Effector memory CD8-positive, alpha-beta T cell (primary cell): ENCODE results near the gene EFNB1.

Source experiments
- ATAC-seq: fragments of 150-1000 bp; cut with Tn5 transposase; replicated peaks from 2 replicates; pipeline ENCODE4 v1.10.0; 2021; ENCODE audit warnings: mild to moderate bottlenecking, moderate library complexity
- DNase-seq, 3 experiments: peaks; one replicate each; pipeline ENCODE4 v3.0.0; 2021
- H3K27ac Mint-ChIP-seq, 2 donors: one replicate each; pipeline ENCODE4 v1.8.0; 2022; ENCODE audit warnings: mild to moderate bottlenecking in 2 of 2, mixed read lengths in 2 of 2, moderate library complexity in 2 of 2
- H3K27me3 Mint-ChIP-seq, 2 donors: one replicate each; pipeline ENCODE4 v1.8.0; 2022; ENCODE audit warnings: mixed read lengths in 2 of 2
- H3K36me3 Mint-ChIP-seq: one replicate; pipeline ENCODE4 v1.8.0; 2022; ENCODE audit warnings: mild to moderate bottlenecking, moderate library complexity, mixed read lengths; ENCODE audit not compliant: insufficient read depth
- H3K4me1 Mint-ChIP-seq, 2 donors: one replicate each; pipeline ENCODE4 v1.8.0; 2022; ENCODE audit warnings: low read depth in 2 of 2, mixed read lengths in 2 of 2
- H3K4me3 Mint-ChIP-seq, 2 donors: one replicate each; pipeline ENCODE4 v1.8.0; 2022; ENCODE audit warnings: mild to moderate bottlenecking in 2 of 2, mixed read lengths in 2 of 2, moderate library complexity in 2 of 2
- H3K9me3 Mint-ChIP-seq, 2 donors: one replicate each; pipeline ENCODE4 v1.8.0; 2022; ENCODE audit warnings: mixed read lengths in 2 of 2

EFNB1 gene

DNA sequence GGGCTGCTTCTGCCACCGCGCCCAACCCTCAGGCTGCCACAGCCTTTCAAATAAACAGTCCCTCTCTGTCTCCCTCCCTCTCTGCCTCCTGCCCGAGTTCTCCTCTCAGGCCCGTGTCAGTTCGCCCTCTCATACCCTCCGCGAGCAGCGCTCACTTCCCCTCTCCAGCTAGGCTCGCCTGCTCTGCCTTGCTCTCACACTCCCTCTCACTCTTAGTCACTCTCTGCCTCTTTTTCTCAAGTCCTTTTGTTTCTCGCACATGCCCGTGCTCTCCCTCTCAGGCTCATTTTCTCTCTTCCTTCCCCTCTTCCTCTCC, 3.2 kb downstream of the EFNB1 start:
- Mint-ChIP-seq H3K27me3 (no peaks in the 10 kb centered on the region), H3K36me3 (peaks cover 5% of the 10 kb centered on the region), H3K4me1 (peaks cover 17 to 19% of the 10 kb centered on the region in 2 donors), H3K4me3 (peak overlapping the region; percentile 92 to 93), H3K9me3 (no peaks in the 10 kb centered on the region), H3K27ac (peak overlapping the region in 1 of 2 donors; percentile 23)
- DNase-seq, result no peak
- ATAC-seq, result no peak

DNA sequence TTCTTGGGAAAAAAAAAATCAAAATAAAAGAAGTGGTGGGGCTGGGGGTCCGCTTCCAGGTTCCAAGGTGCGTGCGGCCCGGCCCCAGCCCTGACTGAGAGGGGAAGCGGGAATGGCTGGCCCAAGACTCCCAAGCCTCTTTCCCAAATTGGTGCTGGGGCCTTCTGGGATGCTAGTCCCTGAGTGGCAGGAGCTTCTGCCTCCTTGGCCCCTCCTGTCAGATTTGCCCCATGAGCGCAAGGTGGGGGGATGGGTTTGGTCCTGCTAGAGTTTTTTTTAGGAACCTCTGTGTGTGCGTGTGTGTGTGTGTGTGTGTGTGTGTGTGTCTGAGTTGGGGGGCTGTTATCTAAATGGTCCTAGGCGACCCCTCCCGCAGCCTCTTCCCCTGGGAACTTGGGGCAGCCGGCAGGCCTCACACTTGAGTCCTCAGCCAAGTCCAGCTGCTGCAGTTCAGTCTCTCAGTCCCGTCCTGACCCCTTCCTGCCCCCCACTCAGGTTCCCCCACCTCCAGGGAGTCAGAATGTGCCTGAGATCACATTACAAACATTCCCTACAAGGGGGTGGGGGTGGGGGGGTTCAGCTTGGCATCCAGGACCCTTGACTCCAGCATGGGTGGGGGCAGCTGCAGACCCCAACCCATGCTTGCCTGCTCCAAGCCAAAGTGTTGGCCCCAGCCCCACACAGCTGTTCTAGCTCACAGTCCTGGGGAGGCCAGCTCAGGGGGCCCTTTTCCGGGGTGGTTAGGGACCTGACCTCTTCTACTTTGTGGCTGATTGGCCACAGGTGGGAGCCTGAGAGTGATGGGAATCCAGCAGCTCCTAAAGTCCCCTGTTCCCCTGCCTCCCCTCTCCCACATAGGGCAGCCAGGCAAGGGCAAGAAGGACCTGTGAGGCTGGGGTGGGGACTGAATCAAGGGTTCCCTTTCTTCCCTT, 4.0 kb downstream of the EFNB1 start:
- no peaks in the 10 kb centered on the region for H3K9me3 Mint-ChIP-seq
- ATAC-seq, result no peak
- DNase-seq, result no peak
- H3K4me3 Mint-ChIP-seq, result peak overlapping the region in 1 of 2 donors; percentile 93
- H3K4me1 Mint-ChIP-seq, result peaks cover 18% of the 10 kb centered on the region in 2 donors
- no peak overlapping the region for H3K27ac Mint-ChIP-seq
- H3K36me3 Mint-ChIP-seq, result peaks cover 5% of the 10 kb centered on the region
- no peaks in the 10 kb centered on the region for H3K27me3 Mint-ChIP-seq

DNA sequence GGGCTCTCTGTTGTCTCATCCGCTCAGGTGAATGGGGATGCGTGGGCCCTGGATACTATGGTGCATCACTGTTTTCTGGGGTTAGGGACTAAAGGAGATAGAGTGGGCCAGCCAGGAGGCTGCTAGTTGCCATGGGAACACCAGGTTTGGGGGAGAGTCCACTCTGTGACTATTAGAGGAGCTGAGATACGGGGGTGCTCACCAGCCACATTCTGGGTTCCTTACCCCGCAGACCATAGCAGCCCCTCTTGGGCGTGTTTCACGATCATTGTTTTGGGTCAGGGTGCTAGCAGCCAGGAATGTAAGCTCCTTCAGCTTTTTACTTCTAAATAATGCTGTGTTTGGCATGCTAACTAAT, 4.6 kb downstream of the EFNB1 start:
- no peak overlapping the region for H3K4me3 Mint-ChIP-seq
- ATAC-seq (no peak), DNase-seq (no peak)
- no peak overlapping the region for H3K27ac Mint-ChIP-seq
- H3K36me3 Mint-ChIP-seq, result peaks cover 5% of the 10 kb centered on the region
- no peaks in the 10 kb centered on the region for H3K27me3 Mint-ChIP-seq
- H3K9me3 Mint-ChIP-seq, result no peaks in the 10 kb centered on the region
- H3K4me1 Mint-ChIP-seq, result peaks cover 15 to 16% of the 10 kb centered on the region in 2 donors

DNA sequence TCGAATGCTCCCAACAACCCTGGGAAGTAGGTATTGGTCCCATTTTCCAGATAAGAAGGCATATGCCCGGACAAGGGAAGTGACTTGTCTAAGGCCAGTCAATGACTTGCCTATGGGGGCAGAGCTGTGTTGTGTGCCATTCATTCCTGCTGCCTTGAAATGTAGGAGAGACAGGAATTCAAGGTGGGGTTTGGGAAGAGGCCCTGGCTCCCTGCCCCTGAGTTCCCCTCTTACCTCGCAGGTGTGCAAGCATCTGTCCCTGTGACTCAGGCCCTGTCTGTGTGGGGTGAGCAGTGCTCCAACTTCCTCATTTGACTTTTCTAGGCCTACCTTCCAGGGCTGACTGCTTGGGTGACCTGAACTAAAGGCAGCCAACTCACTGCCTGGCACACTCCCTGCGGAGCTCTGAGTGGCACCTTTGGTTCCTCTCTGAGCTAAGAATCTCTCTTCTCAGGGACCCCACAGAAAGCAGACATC, 5.1 kb downstream of the EFNB1 start:
- Mint-ChIP-seq H3K27me3 (no peaks in the 10 kb centered on the region), H3K4me3 (no peak overlapping the region)

DNA sequence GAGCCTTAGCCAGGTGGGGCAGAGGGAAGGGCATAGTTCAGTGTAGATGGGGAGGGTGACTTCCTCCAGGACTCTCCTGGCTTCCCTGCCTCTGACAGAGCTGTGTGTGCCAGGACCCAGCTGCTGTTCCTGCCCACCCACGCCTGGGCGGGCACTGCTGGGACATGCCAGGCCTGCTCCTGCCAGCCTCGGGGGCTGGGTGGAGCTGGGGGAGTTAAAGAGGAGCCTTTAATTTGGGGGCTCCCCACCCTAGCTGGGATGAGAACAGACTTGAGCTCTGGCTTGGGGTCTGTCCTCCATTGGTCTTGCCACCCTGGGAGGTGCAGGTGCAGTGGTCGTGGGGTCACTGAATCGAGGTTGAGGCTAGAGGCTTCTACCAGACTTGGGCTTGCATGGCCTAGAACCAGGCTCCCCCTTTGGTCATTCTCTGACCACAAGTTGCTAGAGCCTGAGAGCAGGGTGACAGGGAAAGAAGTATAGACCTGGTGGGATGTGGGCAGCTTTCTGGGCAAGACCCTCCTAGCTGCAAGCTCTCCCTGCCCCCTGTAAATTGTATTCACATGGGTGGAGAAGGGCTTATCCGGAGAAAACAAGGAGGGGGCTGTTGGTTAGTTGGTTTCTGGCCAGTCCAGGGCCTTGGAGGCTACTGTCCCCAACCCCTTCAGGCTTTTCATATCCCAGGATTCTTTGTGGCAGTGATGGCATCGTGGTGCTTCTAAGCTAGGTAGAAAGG, 5.7 kb downstream of the EFNB1 start:
- H3K36me3 Mint-ChIP-seq, result no peaks in the 10 kb centered on the region
- H3K27ac Mint-ChIP-seq, result no peak overlapping the region
- ATAC-seq (no peak), DNase-seq (no peak)
- peaks cover 11 to 13% of the 10 kb centered on the region in 2 donors for H3K4me1 Mint-ChIP-seq
- no peak overlapping the region for H3K4me3 Mint-ChIP-seq
- H3K27me3 Mint-ChIP-seq, result no peaks in the 10 kb centered on the region
- H3K9me3 Mint-ChIP-seq, result no peaks in the 10 kb centered on the region

More for the DNA sequence above, 5.1 kb downstream of the EFNB1 start:
- peaks cover 12 to 14% of the 10 kb centered on the region in 2 donors for H3K4me1 Mint-ChIP-seq
- peaks cover 1% of the 10 kb centered on the region for H3K36me3 Mint-ChIP-seq
- H3K27ac Mint-ChIP-seq, result no peak overlapping the region
- DNase-seq, result no peak
- ATAC-seq, result no peak
- no peaks in the 10 kb centered on the region for H3K9me3 Mint-ChIP-seq

DNA sequence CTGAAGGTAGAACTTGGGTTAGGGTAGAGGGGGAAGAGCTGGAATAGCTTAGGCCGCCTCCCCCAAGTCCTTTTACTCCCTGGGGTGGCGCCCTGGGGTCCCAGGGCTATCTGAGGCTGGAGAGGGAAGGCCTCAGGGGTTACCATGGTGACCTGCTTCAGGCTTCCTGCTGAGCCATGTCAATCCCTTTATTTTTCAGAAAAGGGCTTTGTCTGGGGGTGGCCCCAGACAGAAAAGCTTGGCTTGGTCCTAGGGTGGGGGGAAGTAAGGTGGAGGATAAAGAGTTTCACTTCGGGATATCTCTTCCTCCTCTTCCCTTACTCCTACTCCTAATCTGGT, 6.3 kb downstream of the EFNB1 start:
- Mint-ChIP-seq H3K4me1 (peaks cover 11 to 12% of the 10 kb centered on the region in 2 donors), H3K36me3 (no peaks in the 10 kb centered on the region), H3K9me3 (no peaks in the 10 kb centered on the region), H3K4me3 (no peak overlapping the region), H3K27me3 (no peaks in the 10 kb centered on the region), H3K27ac (no peak overlapping the region)
- ATAC-seq (no peak), DNase-seq (no peak)

DNA sequence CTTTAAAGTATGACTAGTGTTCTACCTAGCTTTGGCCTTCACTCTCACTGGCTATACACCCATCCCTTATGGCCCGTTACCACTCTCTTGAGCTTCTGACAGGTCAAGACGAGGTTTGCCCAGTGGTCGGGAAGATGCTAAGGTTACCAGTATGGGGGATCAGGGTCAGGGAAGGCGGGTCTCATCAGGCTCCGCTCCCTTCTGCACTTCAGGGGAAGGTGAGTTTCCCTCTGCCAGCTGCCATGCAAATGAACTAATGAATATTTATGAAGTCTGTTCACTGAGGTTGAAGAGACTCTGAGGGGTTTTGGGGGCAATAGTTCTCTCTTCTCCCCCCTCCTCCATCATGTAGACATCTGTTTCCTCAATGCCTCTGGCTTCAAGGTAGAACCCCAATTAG, 6.6 kb downstream of the EFNB1 start:
- Mint-ChIP-seq H3K36me3 (no peaks in the 10 kb centered on the region), H3K9me3 (no peaks in the 10 kb centered on the region), H3K27me3 (no peaks in the 10 kb centered on the region), H3K4me1 (peaks cover 11 to 12% of the 10 kb centered on the region in 2 donors), H3K4me3 (no peak overlapping the region), H3K27ac (no peak overlapping the region)
- ATAC-seq (no peak), DNase-seq (no peak)

DNA sequence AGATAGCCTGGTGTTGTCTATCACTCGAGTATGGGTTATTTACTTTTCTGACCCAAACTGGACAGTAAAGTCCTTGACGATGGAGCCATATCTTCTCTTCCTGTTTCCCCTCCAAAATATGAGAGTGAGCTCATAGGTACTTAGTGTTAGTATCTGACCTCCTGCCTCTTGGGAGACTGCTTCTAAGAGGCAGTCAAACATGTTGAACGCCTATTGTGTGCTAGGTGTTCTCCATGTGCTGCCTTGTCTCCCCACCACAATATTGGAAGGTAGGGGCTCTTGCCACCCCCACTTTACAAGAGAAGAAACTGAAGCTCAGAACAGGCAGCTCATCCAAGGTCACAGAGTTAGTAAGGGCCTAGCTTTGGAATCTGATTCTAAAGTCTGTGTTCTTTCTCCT, 8.3 kb downstream of the EFNB1 start:
- H3K27me3 Mint-ChIP-seq, result no peaks in the 10 kb centered on the region
- H3K36me3 Mint-ChIP-seq, result no peaks in the 10 kb centered on the region
- ATAC-seq, result no peak
- DNase-seq, result no peak
- no peaks in the 10 kb centered on the region for H3K9me3 Mint-ChIP-seq
- H3K4me3 Mint-ChIP-seq, result no peak overlapping the region
- H3K27ac Mint-ChIP-seq, result peak overlapping the region in 1 of 2 donors; percentile 70
- H3K4me1 Mint-ChIP-seq, result peaks cover 7 to 9% of the 10 kb centered on the region in 2 donors

DNA sequence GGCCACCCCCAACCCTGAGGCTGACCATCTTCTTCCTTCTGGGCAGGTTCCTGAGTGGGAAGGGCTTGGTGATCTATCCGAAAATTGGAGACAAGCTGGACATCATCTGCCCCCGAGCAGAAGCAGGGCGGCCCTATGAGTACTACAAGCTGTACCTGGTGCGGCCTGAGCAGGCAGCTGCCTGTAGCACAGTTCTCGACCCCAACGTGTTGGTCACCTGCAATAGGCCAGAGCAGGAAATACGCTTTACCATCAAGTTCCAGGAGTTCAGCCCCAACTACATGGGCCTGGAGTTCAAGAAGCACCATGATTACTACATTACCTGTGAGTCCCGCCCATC, 9.7 kb downstream of the EFNB1 start:
- DNase-seq, result no peak
- peaks cover 5 to 7% of the 10 kb centered on the region in 2 donors for H3K4me1 Mint-ChIP-seq
- H3K27ac Mint-ChIP-seq, result no peak overlapping the region

DNA sequence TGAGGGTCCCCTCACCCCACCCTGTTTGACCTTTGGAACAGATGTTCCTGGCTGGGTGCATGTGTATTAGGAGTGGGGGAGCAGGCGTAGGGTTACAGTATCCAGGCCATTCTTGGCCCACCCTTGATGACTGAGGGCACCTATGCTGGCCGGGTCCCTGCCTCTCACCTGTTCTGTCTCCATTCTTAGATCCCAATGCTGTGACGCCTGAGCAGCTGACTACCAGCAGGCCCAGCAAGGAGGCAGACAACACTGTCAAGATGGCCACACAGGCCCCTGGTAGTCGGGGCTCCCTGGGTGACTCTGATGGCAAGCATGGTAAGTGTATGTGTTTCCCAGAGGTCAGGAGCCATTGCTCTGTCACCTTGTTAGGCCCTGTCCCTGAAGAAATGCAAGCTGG, 10.9 kb downstream of the EFNB1 start:
- no peak for DNase-seq
- Mint-ChIP-seq H3K4me3 (no peak overlapping the region), H3K36me3 (no peaks in the 10 kb centered on the region), H3K4me1 (peaks cover 5 to 7% of the 10 kb centered on the region in 2 donors), H3K9me3 (no peaks in the 10 kb centered on the region), H3K27ac (no peak overlapping the region), H3K27me3 (no peaks in the 10 kb centered on the region)
- no peak for ATAC-seq

More for the DNA sequence above, 9.7 kb downstream of the EFNB1 start:
- Mint-ChIP-seq H3K36me3 (no peaks in the 10 kb centered on the region), H3K4me3 (no peak overlapping the region), H3K27me3 (no peaks in the 10 kb centered on the region), H3K9me3 (no peaks in the 10 kb centered on the region)
- no peak for ATAC-seq

DNA sequence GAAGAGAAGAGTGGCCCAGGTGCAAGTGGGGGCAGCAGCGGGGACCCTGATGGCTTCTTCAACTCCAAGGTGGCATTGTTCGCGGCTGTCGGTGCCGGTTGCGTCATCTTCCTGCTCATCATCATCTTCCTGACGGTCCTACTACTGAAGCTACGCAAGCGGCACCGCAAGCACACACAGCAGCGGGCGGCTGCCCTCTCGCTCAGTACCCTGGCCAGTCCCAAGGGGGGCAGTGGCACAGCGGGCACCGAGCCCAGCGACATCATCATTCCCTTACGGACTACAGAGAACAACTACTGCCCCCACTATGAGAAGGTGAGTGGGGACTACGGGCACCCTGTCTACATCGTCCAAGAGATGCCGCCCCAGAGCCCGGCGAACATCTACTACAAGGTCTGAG, 11.4 kb downstream of the EFNB1 start:
- H3K27me3 Mint-ChIP-seq, result no peaks in the 10 kb centered on the region
- ATAC-seq, result no peak

DNA sequence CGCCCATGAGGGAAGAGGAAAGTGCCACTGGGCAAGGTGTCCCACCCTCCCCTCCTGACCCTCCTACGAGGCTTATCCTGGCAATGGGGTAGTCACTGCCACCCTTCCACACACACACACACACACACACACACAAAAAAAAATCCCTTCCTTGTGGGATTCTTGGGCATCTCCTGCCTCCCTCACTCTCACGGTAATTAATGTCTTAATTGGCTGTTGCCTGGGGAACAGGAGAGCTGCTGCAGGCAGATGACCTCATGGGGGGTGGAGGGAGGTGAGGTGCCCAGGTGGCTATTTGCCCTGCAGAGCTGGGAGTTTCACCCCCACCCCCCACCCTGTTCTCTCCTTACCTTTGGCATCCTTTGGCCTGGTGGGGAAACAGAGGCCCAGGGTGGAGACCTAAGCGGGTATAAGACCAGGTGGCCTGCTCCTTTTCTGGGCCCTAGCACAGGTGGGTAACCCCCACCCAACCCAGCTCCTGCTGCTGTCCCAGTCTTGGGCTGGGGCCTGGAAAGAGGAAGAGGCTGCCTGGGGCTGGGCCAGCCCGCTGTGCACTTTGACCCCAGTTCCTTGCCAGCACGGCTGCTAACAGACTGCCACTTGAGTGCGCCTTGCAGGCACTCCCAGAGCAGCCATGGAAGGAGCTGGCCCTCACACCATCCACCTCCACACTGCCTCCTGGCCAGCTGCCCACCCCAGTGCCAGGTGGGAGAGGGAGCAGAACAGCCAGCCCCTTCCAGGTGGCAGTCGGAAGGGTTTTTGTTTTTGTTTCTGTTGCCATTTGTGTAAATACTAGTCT, 12.6 kb downstream of the EFNB1 start:
- Mint-ChIP-seq H3K27me3 (no peaks in the 10 kb centered on the region), H3K9me3 (no peaks in the 10 kb centered on the region), H3K4me3 (no peak overlapping the region), H3K36me3 (no peaks in the 10 kb centered on the region), H3K27ac (no peak overlapping the region), H3K4me1 (peaks cover 5 to 7% of the 10 kb centered on the region in 2 donors)
- ATAC-seq, result no peak
- no peak for DNase-seq

More for the DNA sequence above, 11.4 kb downstream of the EFNB1 start:
- Mint-ChIP-seq H3K4me3 (no peak overlapping the region), H3K4me1 (peaks cover 5 to 7% of the 10 kb centered on the region in 2 donors), H3K27ac (no peak overlapping the region), H3K36me3 (no peaks in the 10 kb centered on the region), H3K9me3 (no peaks in the 10 kb centered on the region)
- DNase-seq, result no peak

DNA sequence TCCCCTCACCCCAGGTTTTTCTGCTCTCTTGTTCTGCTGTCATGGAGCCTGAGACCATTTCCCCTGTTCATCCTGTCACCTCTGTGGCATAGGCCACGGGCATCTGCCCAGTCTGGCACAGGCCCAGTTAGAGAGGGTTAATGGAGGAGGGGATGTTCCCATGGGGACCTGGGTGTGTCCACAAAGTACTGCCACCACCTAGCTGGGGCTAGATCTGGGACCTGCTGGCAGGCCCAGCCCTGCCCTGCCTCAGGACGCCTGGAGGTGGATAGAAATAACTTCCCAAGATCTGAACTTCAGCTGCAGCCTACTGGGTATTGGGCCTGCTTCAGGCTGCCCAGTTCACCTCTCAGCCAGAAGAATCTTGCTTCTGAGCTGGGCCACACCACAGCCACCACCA, 13.5 kb downstream of the EFNB1 start:
- no peak for ATAC-seq
- H3K4me1 Mint-ChIP-seq, result peaks cover 0 to 3% of the 10 kb centered on the region in 2 donors
- H3K9me3 Mint-ChIP-seq, result no peaks in the 10 kb centered on the region
- no peak overlapping the region for H3K27ac Mint-ChIP-seq
- H3K36me3 Mint-ChIP-seq, result no peaks in the 10 kb centered on the region
- H3K4me3 Mint-ChIP-seq, result no peak overlapping the region
- DNase-seq, result no peak
- H3K27me3 Mint-ChIP-seq, result no peaks in the 10 kb centered on the region
